GM12878 (cell line): Measurements from ENCODE around the gene BRINP2.

Experiments used
- BCL11A ChIP-seq: IDR thresholded peaks from 2 replicates; pipeline ENCODE4 v1.6.1; 2011; ENCODE audit warnings: low read depth, low read length
- BHLHE40 ChIP-seq, 2 experiments: fragments of 450-650 bp in 1 of 2; IDR thresholded peaks; 2 replicates each; pipeline ENCODE4 v1.6.1; 2011 to 2017; ENCODE audit warnings: low read depth in 2 of 2, borderline replicate concordance in 1 of 2, improper control_type of control experiment in 1 of 2, low read length in 1 of 2, mild to moderate bottlenecking in 1 of 2
- CHD4 ChIP-seq: fragments of 200-600 bp; sonication (generic); IDR thresholded peaks from 2 replicates; pipeline ENCODE4 v1.6.1; 2016; ENCODE audit warnings: mild to moderate bottlenecking
- KDM1A ChIP-seq: fragments of 200-600 bp; sonication (generic); IDR thresholded peaks from 2 replicates; pipeline ENCODE4 v1.6.1; 2016; ENCODE audit warnings: borderline replicate concordance
- NFXL1 ChIP-seq: fragments of 450-650 bp; IDR thresholded peaks from 2 replicates; pipeline ENCODE4 v1.6.1; 2017; ENCODE audit warnings: antibody characterized with exemption, mild to moderate bottlenecking, borderline replicate concordance
- RCOR1 ChIP-seq: conservative IDR thresholded peaks from 2 replicates; pipeline ENCODE4 v1.6.1; 2012; ENCODE audit warnings: low read depth, low read length, improper control_type of control experiment
- SPI1 ChIP-seq: IDR thresholded peaks from 2 replicates; pipeline ENCODE4 v1.6.1; 2011; ENCODE audit warnings: low read depth, mild to moderate bottlenecking, low read length, moderate library complexity, borderline replicate concordance; ENCODE audit not compliant: insufficient read depth

DNA sequence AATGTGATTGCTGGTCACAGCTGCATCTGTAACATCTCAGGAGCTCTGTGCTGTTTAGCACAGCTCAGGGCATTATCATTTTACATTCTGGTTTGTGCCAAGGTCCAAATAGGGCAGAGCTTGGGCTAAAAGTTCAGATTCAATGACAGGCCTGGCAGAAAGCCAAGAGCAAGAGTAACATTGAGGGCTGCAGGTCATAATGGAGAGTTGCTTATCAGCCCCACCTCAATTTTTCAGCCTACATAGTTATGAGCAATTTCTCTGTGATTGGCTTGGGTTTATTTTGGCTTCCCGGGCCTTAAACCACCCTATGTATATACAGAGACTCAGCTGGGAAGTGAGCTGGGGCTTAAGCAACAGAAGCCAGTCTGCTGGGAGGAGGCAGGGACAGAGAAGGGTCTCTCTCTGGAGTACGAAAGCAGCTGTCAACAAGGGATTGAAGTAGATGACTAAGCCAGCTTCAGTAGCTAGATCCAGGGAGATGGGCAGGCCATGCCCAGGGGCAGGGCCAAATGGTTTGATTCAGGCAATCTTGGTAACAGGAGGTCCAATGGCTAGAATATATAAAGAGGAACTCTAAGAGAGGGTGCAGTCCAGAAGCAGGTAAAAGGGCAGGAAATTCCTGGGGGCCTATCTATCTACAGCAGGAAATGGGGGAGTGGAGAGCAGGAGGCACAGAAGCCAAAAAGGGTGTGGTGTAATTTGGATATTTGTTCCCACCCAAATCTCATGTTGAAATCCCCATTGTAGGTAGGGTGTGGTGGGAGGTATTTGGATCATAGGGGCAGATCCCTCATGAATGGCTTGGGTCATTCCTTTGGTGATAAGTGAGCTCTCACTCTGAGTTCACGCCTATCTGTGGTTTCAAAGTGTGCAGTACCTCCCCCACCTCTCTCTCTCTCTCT lies 49.0 kb downstream of the BRINP2 start:
- TF ChIP-seq KDM1A (no peak), RCOR1 (no peak), NFXL1 (no peak), BHLHE40 (IDR thresholded peaks at IDR 0.05; ENCODE audit: borderline replicate concordance in 1 of 2, low read depth in 2 of 2, low read length in 1 of 2) (no peak), BCL11A (no peak), CHD4 (no peak), SPI1 (no peak)
